HTR-8/SVneo (cell line): ENCODE measurements around the gene NNAT.
"Not testable (repeated sequence)": the region's sequence is repeated elsewhere in the genome, so short reads cannot be mapped to it uniquely, and the experiment has no call there.

Experiments used
- DNase-seq: peaks from one replicate; pipeline ENCODE4 v3.0.0; 2011; ENCODE audit warnings: low spot score, mixed read lengths; ENCODE audit not compliant: insufficient read length
- FAIRE-seq: peaks from 2 replicates; lab custom pipeline; 2011; peaks lifted over from hg19 to GRCh38; lab: Jason Lieb, UNC

NNAT gene, protein sequence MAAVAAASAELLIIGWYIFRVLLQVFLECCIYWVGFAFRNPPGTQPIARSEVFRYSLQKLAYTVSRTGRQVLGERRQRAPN

DNA sequence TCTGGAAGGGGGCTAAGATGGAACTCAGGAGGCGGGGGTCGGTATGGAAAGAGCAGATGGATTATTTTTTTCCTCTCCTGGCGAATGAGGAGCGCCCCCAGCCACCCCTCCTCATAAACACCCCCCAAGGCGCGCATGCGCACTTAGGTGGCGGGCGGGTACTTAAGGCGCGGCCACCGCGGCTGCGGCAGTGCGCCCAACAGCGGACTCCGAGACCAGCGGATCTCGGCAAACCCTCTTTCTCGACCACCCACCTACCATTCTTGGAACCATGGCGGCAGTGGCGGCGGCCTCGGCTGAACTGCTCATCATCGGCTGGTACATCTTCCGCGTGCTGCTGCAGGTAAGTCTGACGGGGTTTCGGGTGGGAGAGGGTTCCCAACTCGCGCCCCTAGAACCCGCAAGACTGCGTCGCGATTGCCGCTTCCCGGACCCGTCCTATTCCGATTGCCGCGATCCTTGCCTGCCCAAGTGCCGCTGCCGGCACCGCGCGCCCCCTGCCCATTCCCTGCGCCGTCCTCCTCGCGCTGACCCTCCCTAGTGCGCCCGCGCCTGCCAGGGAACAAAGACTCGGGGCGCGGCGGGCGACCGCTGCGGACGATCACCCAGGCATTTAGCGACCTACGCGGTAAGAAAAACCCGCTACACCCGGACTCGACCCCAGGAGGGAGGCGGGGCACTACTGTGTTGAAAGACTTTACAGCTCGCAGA, at the start of gene NNAT:
Gene NNAT (plus strand): TSS at position 190 of the 711 bp plus-strand sequence. CDS start 82 bp downstream, at position 272.
- DNase-seq (no peak), FAIRE-seq (no peak)

DNA sequence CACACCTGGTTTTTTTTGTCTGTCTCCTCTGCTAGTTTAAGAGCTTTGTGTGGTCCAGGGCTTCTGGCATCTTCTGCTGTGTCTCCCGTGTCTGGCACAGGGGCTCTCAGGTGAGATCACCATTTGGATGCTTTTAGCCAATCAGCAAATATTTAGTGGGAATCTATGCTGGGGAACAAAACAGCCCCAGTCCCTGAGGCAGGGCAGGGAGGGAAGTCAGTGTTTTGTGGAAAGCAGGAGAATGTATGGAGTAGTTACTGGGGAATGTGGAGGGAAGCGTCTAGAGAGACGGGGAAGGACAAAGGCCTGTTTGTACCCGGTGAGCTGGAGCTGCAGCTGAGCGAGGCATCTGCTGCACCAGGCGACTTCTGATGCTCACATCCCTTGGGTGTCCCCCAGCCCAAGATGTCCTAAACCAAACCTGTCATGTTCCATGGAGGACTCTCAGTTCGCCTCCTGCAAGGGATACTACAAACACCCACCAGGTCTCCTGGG, 49.3 kb upstream of the NNAT start:
- peak; percentile 58 for FAIRE-seq

DNA sequence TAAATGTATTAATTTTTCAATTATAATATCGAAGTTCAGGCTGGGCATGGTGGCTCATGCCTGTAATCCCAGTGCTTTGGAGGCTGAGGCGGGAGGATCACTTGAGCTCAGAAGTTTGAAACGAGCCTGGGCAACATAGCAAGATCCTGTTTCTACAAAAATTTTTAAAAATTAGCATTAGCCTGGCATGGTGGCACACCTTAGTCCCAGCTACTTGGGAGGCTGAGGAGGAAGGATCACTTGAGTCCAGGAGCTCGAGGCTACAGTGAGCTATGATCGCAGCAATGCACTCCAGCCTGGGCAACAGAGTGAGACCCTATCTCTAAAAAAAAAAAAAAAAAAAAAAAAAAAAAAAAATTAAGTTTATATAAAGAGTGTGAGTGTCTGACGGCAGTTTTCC, 48.6 kb upstream of the NNAT start:
- not testable (repeated sequence) for DNase-seq, FAIRE-seq

More for the DNA sequence above, 49.3 kb upstream of the NNAT start:
- DNase-seq, result no peak

DNA sequence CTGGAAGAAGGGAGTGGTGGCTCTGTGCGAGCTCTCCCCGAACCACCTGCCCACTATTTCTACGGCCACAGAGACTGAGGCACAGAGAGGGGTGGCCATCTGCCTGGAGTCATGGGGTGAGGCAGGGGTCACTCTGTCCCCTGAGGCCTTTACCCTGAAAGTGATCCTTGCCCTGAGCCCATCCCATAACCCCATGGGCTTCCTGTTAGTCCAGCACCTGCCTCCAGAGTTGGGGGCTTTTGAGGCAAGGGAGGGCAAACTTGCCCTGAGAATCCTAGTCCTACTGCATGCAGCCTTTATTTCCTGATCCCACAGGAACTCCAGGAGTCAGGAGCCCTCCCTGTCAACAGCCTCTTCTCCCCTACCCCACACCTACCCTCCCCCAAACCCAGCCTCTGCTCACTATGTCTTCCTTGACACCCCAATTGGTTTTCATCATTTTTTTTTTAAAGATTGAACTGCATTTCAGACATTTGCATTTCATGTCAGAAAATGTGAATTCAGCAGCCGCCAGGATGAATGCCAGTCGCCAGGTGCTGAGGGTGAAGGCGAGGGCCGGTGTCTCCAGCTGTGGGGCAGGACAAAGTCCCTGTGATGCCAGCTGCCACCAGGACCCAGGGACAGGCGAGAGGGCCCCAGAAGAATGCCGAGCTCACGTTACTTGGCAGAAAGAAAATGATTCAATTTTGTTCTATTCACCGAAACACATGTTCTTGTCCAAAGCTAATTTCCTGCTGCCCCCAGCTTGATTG, 47.6 kb upstream of the NNAT start:
- FAIRE-seq (peak; percentile 54), DNase-seq (no peak)

DNA sequence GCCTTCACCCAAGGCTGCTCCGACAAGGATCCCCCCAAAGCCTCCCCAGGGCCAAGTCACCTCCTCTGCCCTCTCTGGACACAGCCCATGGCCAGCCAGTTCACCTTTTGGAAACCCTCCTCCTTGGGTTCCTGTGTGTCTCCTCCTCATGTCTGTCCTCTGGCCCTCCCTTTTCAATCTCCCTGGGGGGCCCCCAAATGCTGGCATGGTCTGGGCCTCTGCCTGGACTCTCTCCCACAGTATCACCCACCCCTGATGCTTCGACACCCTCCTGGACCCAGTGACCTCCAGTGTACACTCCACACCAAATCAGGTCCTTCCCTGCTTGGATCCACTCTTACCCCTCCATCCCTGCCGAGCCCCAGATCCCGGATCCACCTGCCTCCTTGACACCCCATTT, 46.7 kb upstream of the NNAT start:
- FAIRE-seq (no peak), DNase-seq (no peak)

DNA sequence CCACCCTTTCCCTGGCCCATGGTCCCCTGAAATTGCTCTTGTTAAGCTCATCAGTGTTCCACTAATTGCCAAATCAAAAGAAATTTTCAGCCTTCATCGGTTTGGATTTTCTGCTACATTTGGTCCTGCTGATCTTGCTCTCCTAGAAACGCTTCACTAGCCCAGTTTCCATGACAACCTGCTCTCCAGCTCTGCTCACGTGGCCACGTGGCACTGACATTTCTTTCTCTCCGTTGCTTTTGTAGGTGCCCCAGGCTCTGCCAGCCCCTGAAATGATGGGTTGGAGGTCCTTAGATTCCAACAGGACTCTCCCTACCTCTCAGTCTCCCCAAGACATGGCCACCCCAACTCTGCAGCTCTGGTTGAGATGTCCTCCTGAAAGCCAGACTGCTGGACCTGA, 45.8 kb upstream of the NNAT start:
- DNase-seq, result no peak
- FAIRE-seq, result peak; percentile 65

DNA sequence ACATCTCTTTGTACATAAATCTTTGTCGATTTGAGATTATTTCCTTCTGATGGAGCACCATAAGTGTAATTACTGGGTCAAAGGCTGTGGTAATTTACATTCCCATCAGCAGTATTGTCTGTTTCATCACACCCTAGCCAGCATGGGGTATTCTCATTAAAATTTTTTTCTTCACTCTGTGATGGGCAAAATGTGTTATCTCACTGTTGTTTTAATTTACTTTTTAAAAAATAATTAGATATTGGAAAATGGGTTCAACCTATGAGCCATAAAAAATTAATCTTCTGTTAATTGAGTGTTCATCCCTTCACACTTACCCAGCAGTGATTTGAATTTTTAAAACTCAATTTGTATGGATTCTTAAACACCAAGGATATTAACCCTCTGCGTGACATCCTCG, 44.0 kb upstream of the NNAT start:
- FAIRE-seq (no peak), DNase-seq (no peak)

DNA sequence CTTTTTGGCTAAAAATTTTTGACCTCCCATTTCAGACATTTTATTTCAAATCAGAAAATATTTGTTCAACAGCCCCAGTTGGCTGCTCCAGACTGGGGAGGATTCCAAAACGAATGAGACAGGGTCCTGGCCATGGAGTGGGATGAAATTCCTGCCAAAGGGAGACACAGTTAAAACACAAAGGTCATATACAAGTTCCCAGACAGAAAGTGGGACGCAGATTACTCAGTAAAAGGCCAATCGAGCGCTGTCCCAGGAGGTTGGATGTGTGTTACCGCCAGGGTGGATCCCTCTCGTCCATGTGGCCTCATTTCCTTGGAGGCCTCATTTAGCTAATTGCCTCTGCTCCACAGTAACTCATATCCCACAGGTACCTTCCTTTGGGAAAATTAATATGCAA, 41.8 kb upstream of the NNAT start:
- no peak for FAIRE-seq
- no peak for DNase-seq

DNA sequence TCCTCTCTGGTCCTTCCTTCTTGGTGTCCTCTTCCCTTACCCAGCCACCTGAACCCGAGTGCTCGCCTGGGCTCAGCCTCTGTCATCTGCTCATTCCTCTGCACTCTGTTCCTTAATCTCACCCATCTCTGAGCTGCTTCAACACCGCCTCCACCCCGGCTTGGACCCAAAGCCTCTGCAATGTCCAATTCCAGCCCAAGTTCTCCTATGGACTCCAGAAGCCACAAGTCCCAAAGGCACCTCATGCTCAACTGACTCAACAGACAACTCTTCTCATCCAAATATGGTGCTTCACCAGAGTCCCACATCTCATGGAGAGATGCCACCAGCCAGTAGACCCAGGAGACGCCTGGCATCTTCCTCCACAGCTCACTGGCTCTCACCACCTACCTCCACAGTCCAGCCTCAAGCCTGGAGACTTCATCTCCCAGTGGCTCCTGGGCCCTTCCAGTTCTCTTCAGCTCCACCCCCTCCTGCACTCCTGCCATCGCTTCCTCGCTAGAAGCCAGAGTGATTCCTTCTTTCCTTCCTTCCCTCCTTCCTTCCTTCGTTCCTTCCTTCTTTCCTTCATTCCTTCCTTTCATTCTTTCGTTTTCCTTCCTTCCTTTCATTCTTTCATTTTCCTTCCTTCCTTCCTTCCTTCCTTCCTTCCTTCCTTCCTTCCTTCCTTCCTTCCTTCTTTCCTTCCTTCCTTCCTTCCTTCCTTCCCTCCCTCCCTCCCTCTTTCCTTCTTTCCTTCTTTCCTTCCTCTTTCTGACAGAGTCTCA, 40.9 kb upstream of the NNAT start:
- DNase-seq, result no peak
- FAIRE-seq, result peak; percentile 52

DNA sequence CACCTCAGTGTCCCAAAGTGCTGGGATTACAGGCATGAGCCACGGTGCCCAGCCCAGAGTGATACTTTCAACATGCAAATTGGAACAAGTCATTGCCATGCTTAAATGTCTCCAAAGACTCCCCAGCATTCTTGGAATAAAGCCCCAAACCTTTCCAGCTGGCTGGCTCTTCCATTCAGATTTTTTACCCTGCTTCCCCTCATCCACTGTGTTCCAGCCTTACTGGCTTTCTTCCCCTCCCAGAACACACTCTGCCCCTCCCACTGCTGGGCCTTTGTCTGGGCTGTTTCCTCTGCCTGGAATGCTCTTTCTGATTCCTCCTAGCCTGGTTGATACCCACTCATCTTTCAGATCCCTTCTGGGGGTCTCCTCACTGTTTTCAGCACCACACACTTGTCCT, 40.1 kb upstream of the NNAT start:
- no peak for FAIRE-seq
- no peak for DNase-seq

DNA sequence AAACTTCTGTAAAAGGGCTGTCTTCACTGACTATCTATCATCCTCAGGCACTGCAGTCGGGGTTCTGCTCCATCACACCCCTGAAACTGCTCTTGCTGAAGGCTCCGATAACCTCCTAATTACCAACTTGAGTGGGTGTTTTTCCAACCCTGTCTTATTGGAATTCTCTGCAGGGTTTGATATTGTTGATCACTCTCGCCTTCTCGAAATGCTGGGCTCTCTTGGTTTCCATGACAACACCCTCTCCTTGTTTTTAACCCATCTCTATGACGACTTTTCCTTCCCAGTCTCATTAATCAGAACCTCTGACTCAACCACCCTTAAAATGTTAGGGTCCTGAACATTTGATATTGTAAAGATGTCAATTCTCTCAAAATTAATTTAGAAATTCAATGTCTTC, 39.4 kb upstream of the NNAT start:
- peak; percentile 13 for FAIRE-seq

DNA sequence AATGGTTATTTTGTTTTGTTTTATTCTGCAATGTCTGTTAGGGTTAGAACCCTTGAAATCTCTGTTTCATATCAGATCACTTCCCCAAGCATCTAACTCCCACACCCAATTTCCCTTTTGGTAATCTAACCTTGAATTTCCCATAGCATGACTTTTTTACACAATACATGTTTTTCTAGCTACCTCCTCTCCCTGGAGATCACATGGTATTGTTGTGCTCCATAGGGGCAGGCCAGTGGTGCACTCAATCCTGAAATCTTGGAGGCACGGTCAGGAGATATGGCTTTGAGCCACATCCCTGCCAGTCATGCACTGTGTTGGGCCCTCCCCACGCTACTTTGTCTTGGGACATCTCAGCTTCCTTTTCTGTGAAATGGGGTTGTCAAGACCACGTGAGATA, 36.7 kb upstream of the NNAT start:
- DNase-seq, result no peak
- FAIRE-seq, result peak; percentile 38

More for the DNA sequence above, 39.4 kb upstream of the NNAT start:
- DNase-seq, result no peak

DNA sequence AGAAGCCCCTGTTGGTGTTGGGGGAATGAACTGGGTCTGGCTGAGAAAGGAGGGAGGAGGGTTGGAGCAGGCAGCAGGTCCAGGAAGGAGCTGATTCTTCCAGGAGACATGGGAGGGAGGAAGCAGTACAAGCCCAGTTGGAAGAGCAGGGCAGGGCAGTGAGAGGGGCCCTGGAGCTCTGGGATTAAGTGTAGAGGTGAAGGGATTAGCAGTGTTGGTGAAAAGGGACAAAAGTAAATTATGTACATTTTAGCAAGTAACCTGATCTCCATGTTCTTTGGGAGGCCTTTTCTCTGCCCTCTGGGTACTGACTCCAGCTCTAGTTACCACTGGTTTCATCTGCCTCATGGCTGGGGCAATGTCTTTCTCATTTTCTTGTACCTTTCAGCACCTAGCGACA, 34.8 kb upstream of the NNAT start:
- not testable (repeated sequence) for DNase-seq
- peak; percentile 85 for FAIRE-seq

DNA sequence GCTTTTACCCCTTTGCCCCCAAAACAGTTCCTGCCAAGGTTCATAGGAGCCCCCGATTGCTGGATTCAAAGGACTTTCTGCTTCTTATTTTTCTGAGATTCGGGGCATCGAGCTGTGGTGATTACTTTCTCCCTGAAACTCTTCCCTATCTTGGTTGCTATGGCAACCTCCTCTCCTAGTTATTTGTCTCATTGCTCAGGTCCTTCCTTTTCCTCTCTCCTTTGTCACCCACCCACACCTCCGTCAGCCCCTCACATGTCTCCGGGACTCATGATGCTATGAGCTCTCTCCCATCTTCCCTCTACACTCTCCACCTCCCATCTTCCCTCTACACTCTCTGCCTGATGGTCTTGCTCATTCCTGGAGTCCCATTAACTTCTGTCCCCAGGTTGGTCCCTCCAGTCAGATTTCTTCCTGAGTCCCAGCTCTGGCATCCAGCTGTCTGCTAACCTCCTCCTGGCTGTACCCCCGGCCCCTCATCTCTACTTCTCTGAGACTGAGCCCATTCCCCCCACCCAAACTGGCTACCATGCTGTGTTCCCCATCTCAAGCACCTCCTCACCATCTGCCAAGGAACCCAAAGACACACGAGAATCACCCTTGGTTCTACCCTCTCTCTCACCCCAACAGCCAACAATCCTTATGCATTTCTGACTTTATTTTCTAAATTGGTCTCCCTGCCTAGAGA, 30.2 kb upstream of the NNAT start:
- no peak for DNase-seq
- no peak for FAIRE-seq

DNA sequence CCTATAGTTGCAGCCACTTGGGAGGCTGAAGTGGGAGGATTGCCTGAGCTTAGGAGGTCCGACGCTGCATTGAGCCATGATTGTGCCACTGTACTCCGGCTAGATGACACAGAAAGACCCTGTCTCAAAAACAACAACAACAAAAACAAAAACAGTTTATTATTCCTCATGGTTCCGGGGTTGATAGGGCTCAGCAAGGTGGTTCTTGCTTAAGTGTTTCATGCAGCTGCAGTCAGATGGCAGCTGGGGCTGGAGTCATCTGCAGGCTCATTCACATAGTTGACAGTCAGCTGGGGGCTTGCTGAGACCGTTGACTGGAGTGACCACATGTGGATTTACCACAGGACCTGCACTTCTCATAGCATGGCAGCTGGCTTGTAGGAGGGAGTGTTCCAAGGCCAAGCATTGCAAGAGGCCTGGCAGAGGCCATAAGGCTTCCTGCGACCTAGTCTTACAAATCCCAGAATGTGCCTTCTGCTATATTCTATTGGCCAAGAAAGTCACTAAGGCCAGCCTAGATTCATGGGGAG, 28.9 kb upstream of the NNAT start:
- FAIRE-seq (no peak), DNase-seq (no peak)

DNA sequence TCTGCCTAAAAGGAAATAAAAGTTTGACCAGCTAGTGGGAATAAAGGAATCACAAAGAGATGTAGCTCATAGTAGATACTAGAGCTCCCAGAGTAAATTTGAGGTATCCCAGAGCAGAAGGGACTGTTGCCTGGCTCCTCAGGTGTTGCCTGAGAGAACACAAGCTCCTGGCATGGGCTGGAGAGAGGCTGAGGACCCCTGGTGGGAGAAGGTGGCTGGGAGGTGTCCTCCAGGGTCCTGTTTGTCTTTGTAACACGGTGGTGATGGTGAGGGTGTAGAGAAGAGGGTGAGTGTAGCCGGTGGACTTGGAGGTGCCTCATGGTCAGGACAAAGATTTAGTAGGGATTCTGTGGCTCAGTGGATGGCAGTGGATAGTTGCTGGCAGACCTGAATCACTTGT, 28.1 kb upstream of the NNAT start:
- no peak for DNase-seq
- peak; percentile 20 for FAIRE-seq

DNA sequence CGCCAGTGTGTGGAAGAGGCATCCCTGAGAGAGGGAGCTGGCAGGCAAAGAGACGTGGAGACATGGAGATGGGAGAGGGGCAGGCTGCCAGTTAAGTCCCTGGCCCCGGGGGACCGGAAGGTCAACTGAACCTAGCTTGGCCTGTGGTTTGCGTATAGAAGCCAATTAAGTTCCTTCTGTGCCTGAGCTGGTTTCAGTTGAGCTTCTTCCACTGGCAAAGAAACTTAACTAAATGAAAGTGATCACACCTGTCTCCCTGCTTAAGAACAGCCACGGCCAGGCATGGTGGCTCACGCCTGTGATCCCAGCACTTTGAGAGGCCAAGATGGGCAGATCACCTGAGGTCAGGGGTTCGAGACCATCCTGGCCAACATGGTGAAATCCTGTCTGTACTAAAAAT, 26.7 kb upstream of the NNAT start:
- DNase-seq (no peak), FAIRE-seq (no peak)

DNA sequence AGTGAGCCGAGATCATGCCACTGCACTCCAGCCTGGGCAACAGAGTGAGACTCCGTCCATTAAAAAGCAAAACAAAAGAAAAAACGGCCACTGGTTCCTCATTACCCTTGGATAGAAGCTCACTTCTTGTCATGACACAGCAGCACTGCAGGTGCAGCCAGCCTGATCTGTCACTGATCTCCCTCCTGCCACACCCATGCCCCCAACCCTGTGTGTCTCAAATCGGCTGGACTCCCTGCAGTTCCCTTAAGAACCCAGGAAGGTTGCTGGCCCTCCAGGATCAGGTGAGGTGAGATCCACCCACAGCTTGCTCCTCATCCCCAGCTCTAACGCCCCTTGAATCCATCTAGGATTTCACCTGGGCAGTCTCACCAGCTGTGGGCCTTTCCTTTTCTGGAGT, 26.3 kb upstream of the NNAT start:
- no peak for FAIRE-seq

DNA sequence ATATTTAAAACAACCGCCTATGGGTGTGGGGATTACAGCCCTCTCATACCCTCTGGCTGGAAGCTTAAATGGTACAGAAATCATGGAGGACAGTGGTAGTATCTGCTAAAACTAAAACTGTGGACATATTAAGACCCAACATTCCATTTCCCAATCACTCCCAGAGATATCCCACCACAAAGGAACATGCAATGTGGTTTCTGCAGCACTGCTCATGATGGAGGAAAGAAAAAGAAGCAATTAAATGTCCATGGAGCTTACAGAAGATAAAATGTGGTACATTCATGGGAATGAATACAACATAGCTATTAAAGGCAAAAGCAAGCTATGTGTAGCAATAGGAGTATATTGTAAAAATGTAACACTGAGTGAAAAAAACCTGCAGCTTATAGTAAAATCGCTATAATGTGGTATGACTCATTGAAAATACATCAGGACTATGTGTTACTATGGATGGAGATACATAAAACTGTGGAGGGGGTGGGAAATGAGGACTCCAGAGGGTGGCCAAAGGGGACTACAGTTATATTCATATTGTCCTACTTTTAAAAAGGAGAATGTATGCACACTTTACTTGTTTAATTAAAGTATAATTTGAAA, 22.9 kb upstream of the NNAT start:
- DNase-seq, result peak; percentile 47
- FAIRE-seq, result peak; percentile 86

More for the DNA sequence above, 26.3 kb upstream of the NNAT start:
- DNase-seq, result no peak
